K562 (cell line): ENCODE data around the gene FAM78A. TPM values are rescaled to one million over a fixed set of nuclear protein-coding genes. Genes with fewer than 3 reads are reported as not detected.

Experiments
- ADNP ChIP-seq: fragments of 200-800 bp; sonication (Bioruptor generic); IDR thresholded peaks from 2 replicates; pipeline ENCODE4 v1.6.1; 2016; ENCODE audit warnings: missing genetic modification characterization, missing compliant biosample characterization
- ARID1B ChIP-seq: fragments of 450-650 bp; IDR thresholded peaks from 2 replicates; pipeline ENCODE4 v1.6.1; 2016; ENCODE audit warnings: antibody characterized with exemption, mild to moderate bottlenecking, inconsistent platforms
- BCOR ChIP-seq: fragments of 450-650 bp; IDR thresholded peaks from 2 replicates; pipeline ENCODE4 v1.6.1; 2016
- CBFA2T3 ChIP-seq: fragments of 450-650 bp; IDR thresholded peaks from 2 replicates; pipeline ENCODE4 v1.6.1; 2017
- ETS2 ChIP-seq: IDR thresholded peaks from 2 replicates; pipeline ENCODE4 v1.6.1; 2016; ENCODE audit warnings: borderline replicate concordance, missing genetic modification characterization, mild to moderate bottlenecking, moderate library complexity, missing compliant biosample characterization; ENCODE audit not compliant: poor library complexity, severe bottlenecking
- MEIS2 ChIP-seq: fragments of 450-650 bp; IDR thresholded peaks from 2 replicates; pipeline ENCODE4 v1.6.1; 2014; ENCODE audit warnings: mild to moderate bottlenecking; ENCODE audit not compliant: partially characterized antibody
- NR4A1 ChIP-seq, 2 experiments: fragments of 250-450 bp in 1 of 2; fragments of 450-650 bp in 1 of 2; sonication (Bioruptor Pico) in 1 of 2; IDR thresholded peaks; 2 replicates each; pipeline versions ENCODE4 v1.4.0 to v1.6.1; 2016 to 2020; ENCODE audit warnings: mild to moderate bottlenecking in 2 of 2, missing compliant biosample characterization in 1 of 2, missing genetic modification characterization in 1 of 2, moderate library complexity in 1 of 2
- RBBP5 ChIP-seq: fragments of 200-600 bp; sonication (generic); IDR thresholded peaks from 2 replicates; pipeline ENCODE4 v1.6.1; 2012; ENCODE audit warnings: borderline replicate concordance, mild to moderate bottlenecking, low read length, control low read depth, inconsistent platforms; ENCODE audit not compliant: insufficient read depth, poor library complexity, severe bottlenecking
- SMARCA5 ChIP-seq: fragments of 450-650 bp; IDR thresholded peaks from 2 replicates; pipeline ENCODE4 v1.6.1; 2016
- ZFX ChIP-seq: sonication (generic); formaldehyde crosslinking; IDR thresholded peaks from 2 replicates; pipeline ENCODE4 v1.8.0; 2022; ENCODE audit warnings: mild to moderate bottlenecking, missing genetic modification reagents, moderate library complexity
- polyA plus RNA-seq, 8 experiments: library from polyadenylated mRNA; depleted of rRNA in 4 of 8; stranded (reverse) in 5 of 8; unstranded in 3 of 8; fragments of >200 nt; fragmentation: Nextera tagmentation in 2 of 8; fragmentation: Illumina TruSeq in 1 of 8; extraction: Ambion mirVana in 2 of 8; extraction: Trizol in 1 of 8; gene quantifications; 2 replicates each; pipeline versions ENCODE4 v1.2.1 to v1.2.3, GENCODE V29; 2011 to 2014; ENCODE audit warnings: inconsistent platforms in 1 of 8, missing spikeins in 1 of 8
- total RNA-seq, 7 experiments: library from RNA; depleted of rRNA in 6 of 7; stranded (reverse); fragments of >200 nt in 6 of 7; fragmentation: Illumina TruSeq in 2 of 7; extraction: Trizol in 2 of 7; gene quantifications; 2 replicates each; pipeline versions ENCODE4 v1.2.1 to v1.2.3, GENCODE V29; 2011 to 2021; ENCODE audit warnings: low replicate concordance in 1 of 7
- TF ChIP-seq, protein P1 (sequence below): fragments of 200-800 bp; sonication (Bioruptor generic); IDR thresholded peaks from 2 replicates; pipeline ENCODE4 v1.6.1; 2017; ENCODE audit warnings: missing genetic modification characterization, missing compliant biosample characterization
- TF ChIP-seq, protein P2 (sequence below), 2 experiments: IDR thresholded peaks; 2 replicates each; pipeline ENCODE4 v1.6.1; 2011; ENCODE audit warnings: borderline replicate concordance in 1 of 2, control low read depth in 1 of 2, low read depth in 1 of 2, low read length in 1 of 2, mild to moderate bottlenecking in 1 of 2, mixed read lengths in 1 of 2, moderate library complexity in 1 of 2; ENCODE audit not compliant: insufficient read depth in 1 of 2, insufficient read length in 1 of 2, poor library complexity in 1 of 2, severe bottlenecking in 1 of 2; ENCODE audit errors: extremely low read depth in 1 of 2
- TF ChIP-seq, protein P3 (sequence below): fragments of 450-650 bp; IDR thresholded peaks from 2 replicates; pipeline ENCODE4 v1.6.1; 2017; ENCODE audit warnings: mild to moderate bottlenecking, moderate library complexity
- TF ChIP-seq, protein P4 (sequence below): fragments of 450-650 bp; IDR thresholded peaks from 2 replicates; pipeline ENCODE4 v1.6.1; 2017; ENCODE audit warnings: antibody characterized with exemption, mild to moderate bottlenecking
- TF ChIP-seq, protein P5 (sequence below): fragments of 250-450 bp; sonication (Bioruptor Pico); IDR thresholded peaks from 2 replicates; pipeline ENCODE4 v1.8.0; 2022; ENCODE audit warnings: inconsistent platforms, mild to moderate bottlenecking, moderate library complexity, borderline replicate concordance

FAM78A gene
- total and polyA plus RNA-seq, 9 of the 15 experiments (the other 6 are each of a cell fraction or from before 2014, with no cell fraction given), result 0.56 to 103 (median 55.2) TPM

- TF ChIP-seq ZFX (CRISPR knock-in tag) (peak; percentile 34; the same call in 1 of the 2 replicates), ADNP (tag) (peak; percentile 89), ARID1B (peak; percentile 35; the same call in 1 of the 2 replicates), BCOR (peak; percentile 97), MEIS2 (no peak), CBFA2T3 (0 out of 2 replicates have a peak, but pooled peaks have one; percentile 16), NR4A1 (CRISPR knock-in tag; IDR thresholded peaks at IDR 0.05) (no peak), NR4A1 (tag; IDR thresholded peaks at IDR 0.05) (peak; percentile 78; the same call in 1 of the 2 replicates), RBBP5 (peak; percentile 74), ETS2 (tag) (no peak), SMARCA5 (peak; percentile 86)
- TF ChIP-seq, protein P1, sequence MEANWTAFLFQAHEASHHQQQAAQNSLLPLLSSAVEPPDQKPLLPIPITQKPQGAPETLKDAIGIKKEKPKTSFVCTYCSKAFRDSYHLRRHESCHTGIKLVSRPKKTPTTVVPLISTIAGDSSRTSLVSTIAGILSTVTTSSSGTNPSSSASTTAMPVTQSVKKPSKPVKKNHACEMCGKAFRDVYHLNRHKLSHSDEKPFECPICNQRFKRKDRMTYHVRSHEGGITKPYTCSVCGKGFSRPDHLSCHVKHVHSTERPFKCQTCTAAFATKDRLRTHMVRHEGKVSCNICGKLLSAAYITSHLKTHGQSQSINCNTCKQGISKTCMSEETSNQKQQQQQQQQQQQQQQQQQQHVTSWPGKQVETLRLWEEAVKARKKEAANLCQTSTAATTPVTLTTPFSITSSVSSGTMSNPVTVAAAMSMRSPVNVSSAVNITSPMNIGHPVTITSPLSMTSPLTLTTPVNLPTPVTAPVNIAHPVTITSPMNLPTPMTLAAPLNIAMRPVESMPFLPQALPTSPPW (CRISPR knock-in tag), result no peak
- TF ChIP-seq, protein P2, sequence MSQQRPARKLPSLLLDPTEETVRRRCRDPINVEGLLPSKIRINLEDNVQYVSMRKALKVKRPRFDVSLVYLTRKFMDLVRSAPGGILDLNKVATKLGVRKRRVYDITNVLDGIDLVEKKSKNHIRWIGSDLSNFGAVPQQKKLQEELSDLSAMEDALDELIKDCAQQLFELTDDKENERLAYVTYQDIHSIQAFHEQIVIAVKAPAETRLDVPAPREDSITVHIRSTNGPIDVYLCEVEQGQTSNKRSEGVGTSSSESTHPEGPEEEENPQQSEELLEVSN (IDR thresholded peaks at IDR 0.05; ENCODE audit: borderline replicate concordance in 1 of 2, extremely low read depth in 1 of 2, insufficient read depth in 1 of 2, insufficient read length in 1 of 2, low read depth in 1 of 2, low read length in 1 of 2, poor library complexity in 1 of 2, severe bottlenecking in 1 of 2), result peak in 1 of 2 experiments; percentile 14
- TF ChIP-seq, protein P3, sequence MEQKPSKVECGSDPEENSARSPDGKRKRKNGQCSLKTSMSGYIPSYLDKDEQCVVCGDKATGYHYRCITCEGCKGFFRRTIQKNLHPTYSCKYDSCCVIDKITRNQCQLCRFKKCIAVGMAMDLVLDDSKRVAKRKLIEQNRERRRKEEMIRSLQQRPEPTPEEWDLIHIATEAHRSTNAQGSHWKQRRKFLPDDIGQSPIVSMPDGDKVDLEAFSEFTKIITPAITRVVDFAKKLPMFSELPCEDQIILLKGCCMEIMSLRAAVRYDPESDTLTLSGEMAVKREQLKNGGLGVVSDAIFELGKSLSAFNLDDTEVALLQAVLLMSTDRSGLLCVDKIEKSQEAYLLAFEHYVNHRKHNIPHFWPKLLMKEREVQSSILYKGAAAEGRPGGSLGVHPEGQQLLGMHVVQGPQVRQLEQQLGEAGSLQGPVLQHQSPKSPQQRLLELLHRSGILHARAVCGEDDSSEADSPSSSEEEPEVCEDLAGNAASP, result peak; percentile 96
- TF ChIP-seq, protein P4, sequence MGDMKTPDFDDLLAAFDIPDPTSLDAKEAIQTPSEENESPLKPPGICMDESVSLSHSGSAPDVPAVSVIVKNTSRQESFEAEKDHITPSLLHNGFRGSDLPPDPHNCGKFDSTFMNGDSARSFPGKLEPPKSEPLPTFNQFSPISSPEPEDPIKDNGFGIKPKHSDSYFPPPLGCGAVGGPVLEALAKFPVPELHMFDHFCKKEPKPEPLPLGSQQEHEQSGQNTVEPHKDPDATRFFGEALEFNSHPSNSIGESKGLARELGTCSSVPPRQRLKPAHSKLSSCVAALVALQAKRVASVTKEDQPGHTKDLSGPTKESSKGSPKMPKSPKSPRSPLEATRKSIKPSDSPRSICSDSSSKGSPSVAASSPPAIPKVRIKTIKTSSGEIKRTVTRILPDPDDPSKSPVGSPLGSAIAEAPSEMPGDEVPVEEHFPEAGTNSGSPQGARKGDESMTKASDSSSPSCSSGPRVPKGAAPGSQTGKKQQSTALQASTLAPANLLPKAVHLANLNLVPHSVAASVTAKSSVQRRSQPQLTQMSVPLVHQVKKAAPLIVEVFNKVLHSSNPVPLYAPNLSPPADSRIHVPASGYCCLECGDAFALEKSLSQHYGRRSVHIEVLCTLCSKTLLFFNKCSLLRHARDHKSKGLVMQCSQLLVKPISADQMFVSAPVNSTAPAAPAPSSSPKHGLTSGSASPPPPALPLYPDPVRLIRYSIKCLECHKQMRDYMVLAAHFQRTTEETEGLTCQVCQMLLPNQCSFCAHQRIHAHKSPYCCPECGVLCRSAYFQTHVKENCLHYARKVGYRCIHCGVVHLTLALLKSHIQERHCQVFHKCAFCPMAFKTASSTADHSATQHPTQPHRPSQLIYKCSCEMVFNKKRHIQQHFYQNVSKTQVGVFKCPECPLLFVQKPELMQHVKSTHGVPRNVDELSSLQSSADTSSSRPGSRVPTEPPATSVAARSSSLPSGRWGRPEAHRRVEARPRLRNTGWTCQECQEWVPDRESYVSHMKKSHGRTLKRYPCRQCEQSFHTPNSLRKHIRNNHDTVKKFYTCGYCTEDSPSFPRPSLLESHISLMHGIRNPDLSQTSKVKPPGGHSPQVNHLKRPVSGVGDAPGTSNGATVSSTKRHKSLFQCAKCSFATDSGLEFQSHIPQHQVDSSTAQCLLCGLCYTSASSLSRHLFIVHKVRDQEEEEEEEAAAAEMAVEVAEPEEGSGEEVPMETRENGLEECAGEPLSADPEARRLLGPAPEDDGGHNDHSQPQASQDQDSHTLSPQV, result peak; percentile 85; the same call in 1 of the 2 replicates
- TF ChIP-seq, protein P5, sequence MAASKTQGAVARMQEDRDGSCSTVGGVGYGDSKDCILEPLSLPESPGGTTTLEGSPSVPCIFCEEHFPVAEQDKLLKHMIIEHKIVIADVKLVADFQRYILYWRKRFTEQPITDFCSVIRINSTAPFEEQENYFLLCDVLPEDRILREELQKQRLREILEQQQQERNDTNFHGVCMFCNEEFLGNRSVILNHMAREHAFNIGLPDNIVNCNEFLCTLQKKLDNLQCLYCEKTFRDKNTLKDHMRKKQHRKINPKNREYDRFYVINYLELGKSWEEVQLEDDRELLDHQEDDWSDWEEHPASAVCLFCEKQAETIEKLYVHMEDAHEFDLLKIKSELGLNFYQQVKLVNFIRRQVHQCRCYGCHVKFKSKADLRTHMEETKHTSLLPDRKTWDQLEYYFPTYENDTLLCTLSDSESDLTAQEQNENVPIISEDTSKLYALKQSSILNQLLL (CRISPR knock-in tag), result no peak
Observed at GRCh38 chr9:131312822-131313770, 36.8 kb upstream of the FAM78A start (continued).
